ENCODE results near the gene NXNL1. TPM values are rescaled to one million over a fixed set of nuclear protein-coding genes. Genes with fewer than 3 reads are reported as not detected.
A peak's percentile ranks its signal among the peaks of the same experiment; 100 is the strongest.
"Not testable (repeated sequence)": the region's sequence is repeated elsewhere in the genome, so short reads cannot be mapped to it uniquely, and the experiment has no call there.

NXNL1 gene, protein sequence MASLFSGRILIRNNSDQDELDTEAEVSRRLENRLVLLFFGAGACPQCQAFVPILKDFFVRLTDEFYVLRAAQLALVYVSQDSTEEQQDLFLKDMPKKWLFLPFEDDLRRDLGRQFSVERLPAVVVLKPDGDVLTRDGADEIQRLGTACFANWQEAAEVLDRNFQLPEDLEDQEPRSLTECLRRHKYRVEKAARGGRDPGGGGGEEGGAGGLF
- not detected in 2 replicates for polyA plus RNA-seq (2013)

DNA sequence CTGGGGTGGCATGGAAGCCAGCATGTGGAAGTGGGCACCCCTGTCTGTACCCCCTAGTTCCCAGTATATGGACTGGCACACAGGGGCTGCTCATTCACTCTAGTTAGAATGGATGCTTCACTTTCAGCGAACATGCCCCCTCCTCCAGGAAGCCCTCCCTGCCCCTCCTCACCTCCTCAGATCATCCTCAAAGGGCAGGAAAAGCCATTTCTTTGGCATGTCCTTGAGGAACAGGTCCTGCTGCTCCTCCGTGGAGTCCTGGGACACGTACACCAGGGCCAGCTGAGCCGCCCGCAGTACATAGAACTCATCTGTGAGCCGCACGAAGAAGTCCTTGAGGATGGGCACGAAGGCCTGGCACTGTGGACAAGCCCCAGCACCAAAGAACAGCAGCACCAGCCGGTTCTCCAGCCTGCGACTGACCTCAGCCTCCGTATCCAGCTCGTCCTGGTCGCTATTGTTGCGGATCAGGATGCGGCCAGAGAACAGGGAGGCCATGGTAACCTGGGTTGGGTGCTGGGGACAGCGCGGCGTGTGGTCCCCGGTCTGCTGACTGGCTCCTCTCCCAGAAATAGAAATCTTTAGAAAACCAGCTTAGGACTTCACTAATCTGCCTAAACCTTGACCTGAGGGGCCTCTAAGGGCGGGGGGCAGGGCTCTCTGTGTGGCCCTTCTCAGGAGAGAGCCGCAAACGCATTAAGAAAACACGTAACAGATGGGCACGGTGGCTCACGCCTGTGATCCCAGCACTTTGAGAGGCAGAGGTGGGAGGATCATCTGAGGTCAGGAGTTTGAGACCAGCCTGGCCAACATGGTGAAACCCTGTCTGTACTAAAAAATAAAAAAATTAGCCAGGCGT is at the start of gene NXNL1:
TSS of gene NXNL1 (minus strand) at position 555 of the 859 bp plus-strand sequence. CDS start at position 498, 57 bp downstream.
- no CpG with 5 or more reads among the region's 26 CpGs for WGBS (ENCODE audit: extremely low coverage, insufficient coverage, insufficient read length)

DNA sequence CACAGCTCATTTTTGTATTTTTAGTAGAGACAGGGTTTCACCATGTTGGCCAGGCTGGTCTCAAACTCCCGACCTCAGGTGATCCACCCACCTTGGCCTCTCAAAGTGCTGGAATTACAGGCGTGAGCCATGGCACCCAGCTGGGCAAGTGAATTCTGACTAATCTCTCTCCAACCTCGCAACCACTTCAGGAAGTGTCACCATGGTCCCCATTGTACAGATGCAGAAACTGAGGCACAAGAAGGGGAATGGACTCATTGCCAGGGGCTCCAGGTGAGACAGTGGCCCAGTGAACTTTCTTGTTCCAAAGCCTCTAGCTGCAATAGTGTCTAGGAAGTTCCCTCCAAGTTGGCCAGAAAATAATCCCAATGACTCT is 47.8 kb upstream of the NXNL1 start:
- H4K12ac ChIP-seq (ENCODE audit: low read depth, low read length); H3K23ac ChIP-seq (ENCODE audit: low read length); H2BK12ac ChIP-seq (ENCODE audit: low read length); H3K9me3 ChIP-seq (ENCODE audit: insufficient read depth, low read depth, low read length); H3K9ac ChIP-seq (ENCODE audit: low read length); H4K8ac ChIP-seq (ENCODE audit: low read depth, low read length); H3K4me2 ChIP-seq (ENCODE audit: low read length); H3K4ac ChIP-seq (ENCODE audit: low read depth, low read length); H3K27ac ChIP-seq (ENCODE audit: low read depth, low read length); H4K91ac ChIP-seq (ENCODE audit: low read depth, low read length); H3K27me3 ChIP-seq (ENCODE audit: insufficient read depth, low read length); H2BK5ac ChIP-seq (ENCODE audit: low read depth, low read length, poor library complexity); H2BK120ac ChIP-seq (ENCODE audit: insufficient read depth, low read length, poor library complexity); DNase-seq; H3K14ac ChIP-seq (ENCODE audit: low read length); H3K4me1 ChIP-seq (ENCODE audit: control insufficient read depth in 1 of 2, insufficient read depth in 2 of 2, low read length in 2 of 2); H2AK5ac ChIP-seq (ENCODE audit: low read length); H3K36me3 ChIP-seq (ENCODE audit: control insufficient read depth in 1 of 2, insufficient read depth in 2 of 2, low read length in 2 of 2); H3K4me3 ChIP-seq (ENCODE audit: low read depth, low read length); H2AFZ ChIP-seq (ENCODE audit: insufficient read depth, low read length, poor library complexity); H3K18ac ChIP-seq (ENCODE audit: low read length): not testable (repeated sequence)
- WGBS (ENCODE audit: extremely low coverage, insufficient coverage, insufficient read length) = no CpG with 5 or more reads among the region's 3 CpGs
- peaks cover 14% of the 10 kb centered on the region for H3K79me1 ChIP-seq (ENCODE audit: low read length)
- H3K79me2 ChIP-seq (ENCODE audit: control insufficient read depth, insufficient read depth, low read length, poor library complexity) = peaks cover 10% of the 10 kb centered on the region

More for the DNA sequence above, at the start of gene NXNL1:
- no peaks in the 10 kb centered on the region for H3K79me2 ChIP-seq (ENCODE audit: control insufficient read depth, insufficient read depth, low read length, poor library complexity)
- H3K9me3 ChIP-seq (ENCODE audit: insufficient read depth, low read depth, low read length) = peaks cover 4% of the 10 kb centered on the region
- no peaks in the 10 kb centered on the region for H3K4me1 ChIP-seq (ENCODE audit: control insufficient read depth in 1 of 2, insufficient read depth in 2 of 2, low read length in 2 of 2)
- H3K14ac ChIP-seq (ENCODE audit: low read length) = no peak within 1 kb of the TSS
- H3K4me2 ChIP-seq (ENCODE audit: low read length) = no peak within 1 kb of the TSS
- no peak within 1 kb of the TSS for H4K12ac ChIP-seq (ENCODE audit: low read depth, low read length)
- no peak within 1 kb of the TSS for H3K4me3 ChIP-seq (ENCODE audit: low read depth, low read length)
- peak in 1 of 2 donors; percentile 50 for DNase-seq
- no peak within 1 kb of the TSS for H2BK120ac ChIP-seq (ENCODE audit: insufficient read depth, low read length, poor library complexity)
- H3K79me1 ChIP-seq (ENCODE audit: low read length) = no peaks in the 10 kb centered on the region
- H2BK12ac ChIP-seq (ENCODE audit: low read length) = no peak within 1 kb of the TSS
- H3K27me3 ChIP-seq (ENCODE audit: insufficient read depth, low read length) = peaks cover 8% of the 10 kb centered on the region
- H3K27ac ChIP-seq (ENCODE audit: low read depth, low read length) = no peak within 1 kb of the TSS
- no peaks in the 10 kb centered on the region for H3K36me3 ChIP-seq (ENCODE audit: control insufficient read depth in 1 of 2, insufficient read depth in 2 of 2, low read length in 2 of 2)
- H4K8ac ChIP-seq (ENCODE audit: low read depth, low read length) = no peak within 1 kb of the TSS
- H3K4ac ChIP-seq (ENCODE audit: low read depth, low read length) = no peak within 1 kb of the TSS
- no peak within 1 kb of the TSS for H3K9ac ChIP-seq (ENCODE audit: low read length)
- H3K18ac ChIP-seq (ENCODE audit: low read length) = no peak within 1 kb of the TSS
- H2AFZ ChIP-seq (ENCODE audit: insufficient read depth, low read length, poor library complexity) = no peak within 1 kb of the TSS
- no peak within 1 kb of the TSS for H3K23ac ChIP-seq (ENCODE audit: low read length)
- no peak within 1 kb of the TSS for H2AK5ac ChIP-seq (ENCODE audit: low read length)
- no peak within 1 kb of the TSS for H4K91ac ChIP-seq (ENCODE audit: low read depth, low read length)
- no peak within 1 kb of the TSS for H2BK5ac ChIP-seq (ENCODE audit: low read depth, low read length, poor library complexity)

DNA sequence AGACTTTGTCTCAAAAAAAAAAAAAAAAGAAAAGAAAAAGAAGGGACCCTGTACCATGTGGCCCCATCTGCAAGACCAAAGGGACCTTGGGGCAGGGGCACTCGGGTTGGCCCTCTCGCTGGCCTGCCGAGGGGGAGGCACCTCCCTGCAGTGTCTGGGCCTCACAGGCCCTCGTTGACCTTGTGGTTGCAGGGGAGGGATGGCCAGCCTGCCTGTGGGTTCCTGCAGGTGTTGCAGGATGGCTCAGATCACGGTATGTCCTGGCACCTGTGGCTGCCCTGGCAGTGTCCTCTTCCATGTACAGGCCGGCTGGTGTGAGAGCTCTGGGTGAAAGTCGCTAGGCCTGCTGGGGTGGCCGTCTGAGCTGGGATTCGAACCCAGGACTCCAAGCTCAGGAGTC is 46.0 kb upstream of the NXNL1 start:
- Histone ChIP-seq H2AFZ (ENCODE audit: insufficient read depth, low read length, poor library complexity) (no peak overlapping the region), H3K9ac (ENCODE audit: low read length) (no peak overlapping the region), H3K23ac (ENCODE audit: low read length) (no peak overlapping the region), H4K12ac (ENCODE audit: low read depth, low read length) (no peak overlapping the region), H3K79me1 (ENCODE audit: low read length) (peaks cover 8% of the 10 kb centered on the region), H2AK5ac (ENCODE audit: low read length) (no peak overlapping the region), H3K4ac (ENCODE audit: low read depth, low read length) (no peak overlapping the region), H3K9me3 (ENCODE audit: insufficient read depth, low read depth, low read length) (peaks cover 2% of the 10 kb centered on the region), H2BK12ac (ENCODE audit: low read length) (no peak overlapping the region), H3K4me3 (ENCODE audit: low read depth, low read length) (no peak overlapping the region), H3K18ac (ENCODE audit: low read length) (no peak overlapping the region), H3K27me3 (ENCODE audit: insufficient read depth, low read length) (no peaks in the 10 kb centered on the region), H4K8ac (ENCODE audit: low read depth, low read length) (no peak overlapping the region), H3K27ac (ENCODE audit: low read depth, low read length) (no peak overlapping the region), H3K4me2 (ENCODE audit: low read length) (no peak overlapping the region), H3K36me3 (ENCODE audit: control insufficient read depth in 1 of 2, insufficient read depth in 2 of 2, low read length in 2 of 2) (peaks cover 2 to 3% of the 10 kb centered on the region in 2 experiments), H3K79me2 (ENCODE audit: control insufficient read depth, insufficient read depth, low read length, poor library complexity) (peaks cover 4% of the 10 kb centered on the region), H2BK120ac (ENCODE audit: insufficient read depth, low read length, poor library complexity) (no peak overlapping the region), H3K14ac (ENCODE audit: low read length) (no peak overlapping the region), H3K4me1 (ENCODE audit: control insufficient read depth in 1 of 2, insufficient read depth in 2 of 2, low read length in 2 of 2) (peaks cover 2% of the 10 kb centered on the region in 2 experiments), H4K91ac (ENCODE audit: low read depth, low read length) (no peak overlapping the region), H2BK5ac (ENCODE audit: low read depth, low read length, poor library complexity) (no peak overlapping the region)
- no peak for DNase-seq
- WGBS (ENCODE audit: extremely low coverage, insufficient coverage, insufficient read length) = no CpG with 5 or more reads among the region's 9 CpGs

DNA sequence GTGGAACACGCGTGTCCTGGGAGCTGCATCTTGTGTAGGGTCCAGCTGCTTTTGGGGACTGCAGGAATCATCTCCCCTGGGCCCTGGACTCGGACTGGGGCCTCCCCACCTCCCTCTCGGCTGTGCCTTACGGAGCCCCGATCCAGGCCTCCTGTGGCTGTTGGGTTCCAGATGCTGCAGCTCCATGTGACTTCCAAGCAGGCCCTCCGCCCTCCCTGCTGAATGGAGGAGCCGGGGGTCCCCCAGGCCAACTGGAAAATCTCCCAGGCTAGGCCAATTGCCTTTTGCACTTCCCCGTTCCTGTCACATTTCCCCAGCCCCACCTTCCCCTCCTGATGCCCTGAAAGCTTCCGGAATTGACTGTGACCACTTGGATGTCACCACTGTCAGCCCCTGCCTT is 44.5 kb upstream of the NXNL1 start:
- Histone ChIP-seq H3K79me2 (ENCODE audit: control insufficient read depth, insufficient read depth, low read length, poor library complexity) (peaks cover under 1% of the 10 kb centered on the region), H3K4me3 (ENCODE audit: low read depth, low read length) (no peak overlapping the region), H3K9me3 (ENCODE audit: insufficient read depth, low read depth, low read length) (no peaks in the 10 kb centered on the region), H4K91ac (ENCODE audit: low read depth, low read length) (no peak overlapping the region), H2AK5ac (ENCODE audit: low read length) (no peak overlapping the region), H3K23ac (ENCODE audit: low read length) (no peak overlapping the region), H4K12ac (ENCODE audit: low read depth, low read length) (no peak overlapping the region), H4K8ac (ENCODE audit: low read depth, low read length) (no peak overlapping the region), H2BK5ac (ENCODE audit: low read depth, low read length, poor library complexity) (no peak overlapping the region), H3K79me1 (ENCODE audit: low read length) (no peaks in the 10 kb centered on the region), H3K4me2 (ENCODE audit: low read length) (no peak overlapping the region), H3K4me1 (ENCODE audit: control insufficient read depth in 1 of 2, insufficient read depth in 2 of 2, low read length in 2 of 2) (peaks cover 2 to 3% of the 10 kb centered on the region in 2 experiments), H3K14ac (ENCODE audit: low read length) (no peak overlapping the region), H3K4ac (ENCODE audit: low read depth, low read length) (no peak overlapping the region), H3K36me3 (ENCODE audit: control insufficient read depth in 1 of 2, insufficient read depth in 2 of 2, low read length in 2 of 2) (peaks cover 3 to 10% of the 10 kb centered on the region in 2 experiments), H3K9ac (ENCODE audit: low read length) (no peak overlapping the region), H2BK120ac (ENCODE audit: insufficient read depth, low read length, poor library complexity) (no peak overlapping the region), H3K27me3 (ENCODE audit: insufficient read depth, low read length) (no peaks in the 10 kb centered on the region), H2AFZ (ENCODE audit: insufficient read depth, low read length, poor library complexity) (no peak overlapping the region), H2BK12ac (ENCODE audit: low read length) (no peak overlapping the region), H3K27ac (ENCODE audit: low read depth, low read length) (no peak overlapping the region), H3K18ac (ENCODE audit: low read length) (no peak overlapping the region)
- DNase-seq = no peak
- WGBS (ENCODE audit: extremely low coverage, insufficient coverage, insufficient read length) = no CpG with 5 or more reads among the region's 10 CpGs

Measured in trophoblast cell (in vitro differentiated cells and primary cell).